Effector CD4-positive, alpha-beta T cell (primary cell): ENCODE data around the gene NELL2.

Source experiments
- DNase-seq: peaks from one replicate; pipeline ENCODE4 v3.0.0-alpha.2; 2020

Gene NELL2

GRCh38 chr12:44459569-44459968 is 416.5 kb downstream of the NELL2 start:
- DNase-seq = no peak
